K562 (cell line): ENCODE results near the gene HVCN1. TPM values are rescaled to one million over a fixed set of nuclear protein-coding genes. Genes with fewer than 3 reads are reported as not detected.

ENCODE experiments used
- ATAC-seq: fragments of 200-7000 bp; cut with Tn5 transposase; 3 replicates; pipeline ENCODE4 v1.9.1; 2020; ENCODE audit warnings: moderate library complexity
- BruUV-seq: library from RNA; stranded (reverse); fragments of 400-500 nt; replicated peaks from 2 replicates; lab custom pipeline; 2021; lab: Mats Ljungman, UMichigan
- CTCF ChIA-PET: fragments of 300-600 bp; formaldehyde crosslinking; extraction: SDS; loops from one replicate; lab custom pipeline; 2021; ENCODE audit warnings: low intra/inter-chr PET ratio; lab: Yijun Ruan, JAX
- POLR2A ChIA-PET: fragments of 300-600, 350-650 bp; sonication (Branson Sonifier 250); formaldehyde crosslinking; extraction: SDS; loops from one replicate; lab custom pipeline; 2021; ENCODE audit warnings: antibody characterized with exemption, inconsistent platforms; lab: Yijun Ruan, JAX
- DNase-seq, 4 experiments: peaks; one replicate each; pipeline versions ENCODE4 v3.0.0 to v3.0.0-alpha.2; 2011 to 2018; ENCODE audit warnings: low spot score in 3 of 4, mixed read lengths in 3 of 4; ENCODE audit errors: extremely low read depth in 1 of 4
- FAIRE-seq: peaks from 2 replicates; lab custom pipeline; 2011; peaks lifted over from hg19 to GRCh38; lab: Jason Lieb, UNC
- H2AFZ ChIP-seq: 2 replicates; pipeline ENCODE4 v1.6.0; 2011; ENCODE audit warnings: low read depth, low read length, control low read depth, inconsistent platforms
- H3K27ac ChIP-seq: fragments of 200-600 bp; 3 replicates; pipeline ENCODE4 v1.8.0; 2011; ENCODE audit warnings: low read depth, mild to moderate bottlenecking, control low read depth, inconsistent platforms, low read length, moderate library complexity, mixed read lengths; ENCODE audit errors: extremely low read depth
- H3K27me3 ChIP-seq, 2 experiments: fragments of 300-600 bp in 1 of 2; 2 replicates in 1 of 2; 3 replicates in 1 of 2; pipeline versions ENCODE4 v1.6.0 to v1.8.0; 2011; ENCODE audit warnings: inconsistent platforms in 2 of 2, low read length in 2 of 2, mild to moderate bottlenecking in 1 of 2, mixed read lengths in 1 of 2, moderate library complexity in 1 of 2; ENCODE audit not compliant: control insufficient read depth in 2 of 2, insufficient read depth in 2 of 2
- H3K36me3 ChIP-seq: fragments of 300-600 bp; 3 replicates; pipeline ENCODE4 v1.8.0; 2011; ENCODE audit warnings: mild to moderate bottlenecking, low read length, inconsistent platforms; ENCODE audit not compliant: control insufficient read depth, insufficient read depth
- H3K4me1 ChIP-seq, 2 experiments: fragments of 200-600 bp in 1 of 2; replicated peaks in 1 of 2; 2 replicates in 1 of 2; 3 replicates in 1 of 2; pipeline versions ENCODE4 v1.5.1 to v1.8.0; 2011; ENCODE audit warnings: inconsistent platforms in 2 of 2, low read length in 2 of 2, mild to moderate bottlenecking in 1 of 2, mixed read lengths in 1 of 2, moderate library complexity in 1 of 2; ENCODE audit not compliant: control insufficient read depth in 2 of 2, insufficient read depth in 2 of 2
- H3K4me2 ChIP-seq: 2 replicates; pipeline ENCODE4 v1.6.1; 2011; ENCODE audit warnings: low read length, control low read depth, inconsistent platforms, mixed read lengths; ENCODE audit not compliant: insufficient read depth
- H3K4me3 ChIP-seq: fragments of 200-600 bp; sonication (generic), shearing (Covaris generic); 2 replicates; pipeline ENCODE4 v1.5.1; 2016; ENCODE audit warnings: control low read depth, inconsistent platforms
- H3K79me2 ChIP-seq: fragments of 200-600 bp; 3 replicates; pipeline ENCODE4 v1.8.0; 2011; ENCODE audit warnings: low read length, inconsistent platforms; ENCODE audit not compliant: control insufficient read depth, insufficient read depth
- H3K9ac ChIP-seq, 2 experiments: 2 replicates each; pipeline versions ENCODE4 v1.6.0 to v1.6.1; 2011; ENCODE audit warnings: low read depth in 2 of 2, low read length in 2 of 2, control low read depth in 1 of 2, inconsistent platforms in 1 of 2, mild to moderate bottlenecking in 1 of 2, mixed read lengths in 1 of 2; ENCODE audit not compliant: insufficient read depth in 1 of 2
- H3K9me1 ChIP-seq: one replicate; pipeline ENCODE4 v1.6.0; 2011; ENCODE audit warnings: inconsistent platforms, mild to moderate bottlenecking, low read length, moderate library complexity; ENCODE audit not compliant: control insufficient read depth, insufficient read depth
- H3K9me3 ChIP-seq: replicated peaks from 2 replicates; pipeline ENCODE4 v1.5.1; 2011; ENCODE audit warnings: low read depth, low read length, inconsistent platforms; ENCODE audit not compliant: control insufficient read depth, insufficient read depth
- H4K20me1 ChIP-seq: replicated peaks from 2 replicates; pipeline ENCODE4 v1.6.1; 2011; ENCODE audit warnings: low read length, inconsistent platforms, mixed read lengths; ENCODE audit not compliant: control insufficient read depth, insufficient read depth
- RBM25 ChIP-seq: fragments of 200-400 bp; formaldehyde crosslinking; IDR thresholded peaks from 2 replicates; pipeline ENCODE4 v1.6.1; 2018; ENCODE audit warnings: low read length, low read depth, moderate library complexity; ENCODE audit not compliant: severe bottlenecking
- TSHZ1 ChIP-seq: fragments of 250-450 bp; sonication (Bioruptor Pico); IDR thresholded peaks from 2 replicates; pipeline ENCODE4 v1.4.0; 2020; ENCODE audit warnings: mild to moderate bottlenecking, moderate library complexity
- UBTF ChIP-seq, 2 experiments: IDR thresholded peaks; 2 replicates each; pipeline ENCODE4 v1.6.1; 2012; ENCODE audit warnings: improper control_type of control experiment in 2 of 2, low read depth in 2 of 2, low read length in 2 of 2, borderline replicate concordance in 1 of 2
- ZBED1 ChIP-seq: IDR thresholded peaks from 2 replicates; pipeline ENCODE4 v1.6.1; 2014
- ZFP36 ChIP-seq: fragments of 150-350 bp; IDR thresholded peaks from 2 replicates; pipeline ENCODE4 v1.6.1; 2018; ENCODE audit warnings: low read length, low read depth; ENCODE audit not compliant: partially characterized antibody
- ZNF707 ChIP-seq: fragments of 250-450 bp; sonication (Bioruptor Pico); conservative IDR thresholded peaks from 2 replicates; pipeline ENCODE4 v1.8.0; 2022; ENCODE audit warnings: inconsistent platforms, mild to moderate bottlenecking, moderate library complexity
- ZNF717 ChIP-seq: fragments of 250-450 bp; sonication (Bioruptor Pico); IDR thresholded peaks from 2 replicates; pipeline ENCODE4 v1.5.0; 2021
- WGBS: fragments of 100-300 bp; shearing (Covaris generic); methylation state at CpG from one replicate; pipeline ENCODE4 v1.1.6; 2016; ENCODE audit warnings: low coverage, mixed read lengths; ENCODE audit not compliant: insufficient coverage; ENCODE audit errors: missing lambda C conversion rate; 5-methylcytosine and 5-hydroxymethylcytosine counted together
- in situ Hi-C: fragments of 300-500 bp; cut with MboI; formaldehyde crosslinking; loops from 4 replicates; pipeline ENCODE4 v1.15.0; 2018; ENCODE audit warnings: inconsistent platforms, mixed read lengths
- intact Hi-C: fragments of 100-400 bp; cut with micrococcal nuclease; formaldehyde crosslinking; loops from 2 replicates; pipeline ENCODE4 v1.14.2; 2022
- polyA plus RNA-seq, 8 experiments: library from polyadenylated mRNA; depleted of rRNA in 4 of 8; stranded (reverse) in 5 of 8; unstranded in 3 of 8; fragments of >200 nt; fragmentation: Nextera tagmentation in 2 of 8; fragmentation: Illumina TruSeq in 1 of 8; extraction: Ambion mirVana in 2 of 8; extraction: Trizol in 1 of 8; gene quantifications; 2 replicates each; pipeline versions ENCODE4 v1.2.1 to v1.2.3, GENCODE V29; 2011 to 2014; ENCODE audit warnings: inconsistent platforms in 1 of 8, missing spikeins in 1 of 8
- total RNA-seq, 7 experiments: library from RNA; depleted of rRNA in 6 of 7; stranded (reverse); fragments of >200 nt in 6 of 7; fragmentation: Illumina TruSeq in 2 of 7; extraction: Trizol in 2 of 7; gene quantifications; 2 replicates each; pipeline versions ENCODE4 v1.2.1 to v1.2.3, GENCODE V29; 2011 to 2021; ENCODE audit warnings: low replicate concordance in 1 of 7

HVCN1 gene
- total and polyA plus RNA-seq, 9 of the 15 experiments (the other 6 are each of a cell fraction or from before 2014, with no cell fraction given): 0.21 to 1.4 (median 0.74) TPM

GRCh38 chr12:110677982-110678381 lies 10.9 kb downstream of the HVCN1 start:
- Histone ChIP-seq H2AFZ (no peak overlapping the region), H3K79me2 (no peaks in the 10 kb centered on the region), H3K36me3 (no peaks in the 10 kb centered on the region), H3K9me1 (no peaks in the 10 kb centered on the region), H4K20me1 (no peaks in the 10 kb centered on the region; the same call in 1 of the 2 replicates), H3K9ac (no peak overlapping the region), H3K27me3 (peaks cover 3 to 22% of the 10 kb centered on the region in 2 experiments; a peak in 3 of 5 replicates), H3K4me1 (no peaks in the 10 kb centered on the region), H3K27ac (no peak overlapping the region), H3K4me2 (no peak overlapping the region), H3K9me3 (no peaks in the 10 kb centered on the region), H3K4me3 (no peak overlapping the region)
- in situ Hi-C loops: no loop called here
- no peak for FAIRE-seq
- ChIA-PET CTCF (no interaction called here), POLR2A (no interaction called here)
- intact Hi-C loops: no loop called here
- TF ChIP-seq UBTF (IDR thresholded peaks at IDR 0.05; ENCODE audit: borderline replicate concordance in 1 of 2, low read depth in 2 of 2, low read length in 2 of 2) (no peak), ZNF707 (CRISPR knock-in tag) (no peak), ZFP36 (peak; percentile 67), RBM25 (peak; percentile 45), ZNF717 (CRISPR knock-in tag) (no peak), TSHZ1 (CRISPR knock-in tag) (no peak), ZBED1 (no peak)
- no TSS peak for BruUV-seq
- DNase-seq: no peak
- ATAC-seq: no peak
- 18% methylated on average over 4 of the region's 4 CpGs for WGBS
